Stimulated activated CD8-positive, alpha-beta memory T cell treated with anti-CD3 and anti-CD28 coated beads, Interleukin-15, amount 100 ng/mL, for 4 hours (primary cell): ENCODE measurements around the gene UVRAG.

ENCODE experiments used
- DNase-seq, 2 donors: peaks; one replicate each; pipeline ENCODE4 v3.0.0-alpha.2; 2020; ENCODE audit warnings: low read depth in 2 of 2

UVRAG gene

GRCh38 chr11:76115555-76115954 is 300.5 kb downstream of the UVRAG start:
- DNase-seq = no peak

- no peak for DNase-seq
Observed at GRCh38 chr11:76119032-76119431, 304.0 kb downstream of the UVRAG start.

DNA sequence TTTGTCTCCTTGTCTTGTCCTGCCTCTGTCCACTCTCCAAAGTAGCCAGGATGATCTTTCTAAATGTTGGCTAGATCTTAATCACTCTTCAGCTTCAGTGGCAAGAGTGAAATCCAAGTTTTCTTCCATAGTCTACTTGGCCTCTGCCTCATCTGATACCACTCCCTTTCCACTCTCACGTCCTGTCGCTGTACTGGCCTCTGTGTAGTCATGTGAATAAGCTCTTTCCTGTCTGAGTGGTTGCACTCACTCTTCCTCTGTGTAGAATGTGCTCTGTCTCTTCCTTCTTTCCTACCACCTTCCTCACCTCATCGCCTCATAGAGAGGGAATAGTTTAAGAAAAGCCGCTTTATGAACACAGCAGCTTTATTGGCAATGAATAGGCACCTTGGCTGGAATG is 304.8 kb downstream of the UVRAG start:
- no peak for DNase-seq

- DNase-seq = no peak
Observed at GRCh38 chr11:76120513-76121101, 305.6 kb downstream of the UVRAG start.

- no peak for DNase-seq
Observed at GRCh38 chr11:76123248-76123647, 308.2 kb downstream of the UVRAG start.

- no peak for DNase-seq
Observed at GRCh38 chr11:76124905-76125770, 310.1 kb downstream of the UVRAG start.

GRCh38 chr11:76129729-76130128 is 314.7 kb downstream of the UVRAG start:
- DNase-seq = no peak

DNA sequence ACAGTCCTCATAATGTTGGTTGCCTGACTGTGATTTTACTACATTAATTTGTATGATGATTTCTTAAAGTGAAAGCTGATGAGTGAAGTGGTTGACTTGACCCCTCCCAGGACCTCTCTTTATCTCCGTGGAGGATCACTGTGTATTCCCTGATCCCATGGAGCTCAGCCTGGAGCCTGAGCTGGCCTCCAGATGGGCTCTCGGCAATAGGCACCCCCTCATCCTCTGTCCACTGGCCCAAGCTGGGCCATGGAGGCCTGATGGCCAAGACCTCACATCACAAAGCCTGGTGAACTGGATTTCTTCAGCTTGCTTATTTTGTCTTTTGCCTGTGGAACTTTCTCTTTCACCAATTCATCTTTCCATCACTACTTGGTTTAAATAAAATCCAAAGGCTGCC is 316.1 kb downstream of the UVRAG start:
- DNase-seq = no peak

- no peak for DNase-seq
Observed at GRCh38 chr11:76131671-76132631, 316.9 kb downstream of the UVRAG start.

DNA sequence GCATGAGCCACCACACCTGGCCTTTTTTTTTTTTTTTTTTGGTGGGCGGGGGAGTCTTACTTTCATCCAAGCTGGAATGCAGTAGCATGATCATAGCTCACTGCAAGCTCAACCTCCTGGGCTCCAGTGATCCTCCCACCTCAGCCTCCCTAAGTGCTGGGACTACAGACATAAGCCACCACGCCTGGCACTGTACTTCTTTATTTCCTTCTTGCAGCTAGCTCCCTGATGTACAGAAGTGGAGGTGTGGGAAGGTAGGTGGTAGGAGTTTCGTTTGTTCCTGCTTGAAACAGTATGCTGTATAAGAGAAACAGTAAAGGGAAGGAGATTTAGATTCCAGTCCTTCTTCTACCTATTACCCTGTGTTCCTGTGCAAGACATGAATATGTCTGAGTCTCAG is 319.2 kb downstream of the UVRAG start:
- DNase-seq = no peak

- no peak for DNase-seq
Observed at GRCh38 chr11:76135491-76135890, 320.5 kb downstream of the UVRAG start.

- DNase-seq = no peak
Observed at GRCh38 chr11:76139314-76139713, 324.3 kb downstream of the UVRAG start.

- no peak for DNase-seq
Observed at GRCh38 chr11:76140912-76141574, 326.0 kb downstream of the UVRAG start.

- DNase-seq = no peak
Observed at GRCh38 chr11:76141901-76142588, 327.0 kb downstream of the UVRAG start.

GRCh38 chr11:76143274-76143673 is 328.3 kb downstream of the UVRAG start:
- no peak for DNase-seq

GRCh38 chr11:76147106-76147740 is 332.2 kb downstream of the UVRAG start:
- no peak for DNase-seq

DNA sequence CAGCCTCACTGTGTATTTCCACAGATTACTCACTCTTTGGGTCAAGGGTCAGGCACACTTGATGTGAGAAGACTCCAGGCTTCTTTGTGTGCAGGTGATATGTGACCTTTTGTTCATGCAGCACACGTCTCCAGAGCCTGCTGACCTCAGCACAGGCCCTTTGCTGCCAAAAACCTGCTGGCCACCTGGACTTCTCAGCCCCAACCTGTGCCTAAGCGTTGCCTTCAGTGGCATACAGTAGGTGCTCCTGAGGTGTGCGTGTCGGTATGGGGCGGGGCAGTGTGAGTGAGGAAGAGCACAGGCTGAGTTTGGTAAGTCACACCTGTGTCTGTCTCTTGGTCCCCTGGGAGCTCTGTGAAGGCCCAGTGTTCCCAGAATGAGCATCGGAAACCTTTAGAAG is 333.2 kb downstream of the UVRAG start:
- no peak for DNase-seq

DNA sequence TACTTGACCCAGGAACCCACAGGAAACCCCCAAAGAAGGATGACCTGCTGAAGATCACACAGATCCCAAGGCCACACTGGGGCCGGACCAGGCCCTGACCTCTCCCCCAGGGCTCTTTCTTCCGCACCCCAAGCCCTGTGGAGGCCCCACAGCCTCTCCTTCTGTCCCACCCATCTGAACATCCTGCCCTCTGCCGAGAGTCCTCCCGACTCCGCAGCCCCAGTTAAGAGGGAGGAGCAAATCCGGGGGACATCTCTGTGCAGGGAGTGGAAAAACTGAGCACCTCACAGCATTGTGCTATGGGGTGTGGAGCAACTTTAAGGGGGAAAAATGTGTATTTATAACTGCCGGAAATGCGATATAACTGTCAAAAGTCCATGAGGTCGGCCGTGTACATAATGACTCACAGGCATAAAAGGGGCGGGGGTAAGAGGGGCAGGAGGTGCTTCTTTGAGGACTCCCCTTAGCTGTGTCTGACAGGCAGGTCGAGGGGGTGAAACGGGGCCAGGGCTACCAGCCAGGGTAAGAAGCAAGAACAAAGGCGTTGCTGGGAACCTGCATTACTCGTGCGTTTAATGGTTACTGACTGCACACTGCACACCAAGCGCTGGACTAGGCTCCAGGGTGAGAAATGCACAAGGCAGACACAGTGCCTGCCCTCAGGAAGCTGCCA is 334.1 kb downstream of the UVRAG start:
- DNase-seq = no peak

GRCh38 chr11:76149713-76150112 is 334.7 kb downstream of the UVRAG start:
- DNase-seq = no peak

DNA sequence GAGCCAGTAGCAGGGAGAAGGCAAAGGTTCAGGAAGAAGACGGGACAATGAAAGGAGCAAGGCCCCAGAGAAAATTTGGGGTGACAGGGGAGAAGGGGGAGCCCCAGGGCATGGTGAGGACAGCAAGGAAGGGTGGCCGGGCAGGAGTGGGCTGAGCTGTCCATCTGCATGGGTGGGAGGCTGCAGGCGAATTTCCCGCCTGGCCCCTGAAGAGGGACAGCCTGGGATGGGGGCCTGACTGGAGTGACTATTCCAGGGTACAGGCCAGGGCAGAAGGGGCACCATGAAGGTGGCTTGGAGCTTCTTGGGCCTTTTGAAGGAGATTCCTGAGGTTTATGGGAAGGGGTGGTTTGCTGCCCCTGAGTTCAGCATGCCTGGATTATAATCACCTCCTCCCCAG is 335.1 kb downstream of the UVRAG start:
- DNase-seq = no peak
